ENCODE measurements around the gene SNORC. TPM values are rescaled to one million over a fixed set of nuclear protein-coding genes. Genes with fewer than 3 reads are reported as not detected.
A peak's percentile ranks its signal among the peaks of the same experiment; 100 is the strongest.

SNORC gene
- total and polyA plus RNA-seq, 2 of the 13 experiments (the other 11 are each of a cell fraction or from before 2014, with no cell fraction given) = 59.1 to 86.1 TPM

DNA sequence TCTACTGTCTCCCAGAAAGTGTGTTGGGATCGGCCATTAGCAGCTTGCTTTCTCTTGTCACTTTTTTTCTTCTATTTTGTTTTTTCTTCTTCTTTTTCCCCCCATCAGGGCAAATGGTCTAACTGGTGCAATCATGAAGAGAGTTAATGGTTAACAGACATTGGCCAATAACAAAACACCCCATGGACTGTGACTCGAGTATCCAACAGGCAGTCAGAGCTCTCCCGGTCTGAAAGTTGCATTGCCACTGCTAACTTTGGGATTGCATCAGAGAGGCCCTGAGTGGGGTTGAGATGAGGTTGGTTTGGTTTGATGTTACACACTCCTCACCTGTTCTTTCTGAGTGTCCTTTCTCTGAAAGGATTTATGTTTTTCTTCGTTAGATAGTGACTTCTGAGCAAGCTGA is 12.9 kb upstream of the SNORC start (continued):
- TF ChIP-seq ZNF318 (CRISPR knock-in tag; IDR thresholded peaks at IDR 0.05) = no peak
- peak; percentile 74 for TF ChIP-seq PPARG (CRISPR knock-in tag; conservative IDR thresholded peaks at IDR 0.05)
- TF ChIP-seq, protein P1, sequence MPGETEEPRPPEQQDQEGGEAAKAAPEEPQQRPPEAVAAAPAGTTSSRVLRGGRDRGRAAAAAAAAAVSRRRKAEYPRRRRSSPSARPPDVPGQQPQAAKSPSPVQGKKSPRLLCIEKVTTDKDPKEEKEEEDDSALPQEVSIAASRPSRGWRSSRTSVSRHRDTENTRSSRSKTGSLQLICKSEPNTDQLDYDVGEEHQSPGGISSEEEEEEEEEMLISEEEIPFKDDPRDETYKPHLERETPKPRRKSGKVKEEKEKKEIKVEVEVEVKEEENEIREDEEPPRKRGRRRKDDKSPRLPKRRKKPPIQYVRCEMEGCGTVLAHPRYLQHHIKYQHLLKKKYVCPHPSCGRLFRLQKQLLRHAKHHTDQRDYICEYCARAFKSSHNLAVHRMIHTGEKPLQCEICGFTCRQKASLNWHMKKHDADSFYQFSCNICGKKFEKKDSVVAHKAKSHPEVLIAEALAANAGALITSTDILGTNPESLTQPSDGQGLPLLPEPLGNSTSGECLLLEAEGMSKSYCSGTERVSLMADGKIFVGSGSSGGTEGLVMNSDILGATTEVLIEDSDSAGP (CRISPR knock-in tag; IDR thresholded peaks at IDR 0.05; ENCODE audit: borderline replicate concordance) = no peak
- TF ChIP-seq BRD4 (CRISPR knock-in tag; IDR thresholded peaks at IDR 0.05) = no peak
- TF ChIP-seq ETS1 (CRISPR knock-in tag; IDR thresholded peaks at IDR 0.05) = no peak
- TF ChIP-seq ZNF333 (CRISPR knock-in tag; IDR thresholded peaks at IDR 0.05; ENCODE audit: borderline replicate concordance) = no peak
- TF ChIP-seq DNMT1 (CRISPR knock-in tag; IDR thresholded peaks at IDR 0.05) = no peak
- TF ChIP-seq FIP1L1 (IDR thresholded peaks at IDR 0.05; ENCODE audit: borderline replicate concordance, insufficient read depth, low read depth, low read length) = no peak
- no peak for TF ChIP-seq MLXIP (CRISPR knock-in tag; IDR thresholded peaks at IDR 0.05; ENCODE audit: borderline replicate concordance)
- no peak for TF ChIP-seq ZBTB38 (CRISPR knock-in tag; IDR thresholded peaks at IDR 0.05)
- no peak for TF ChIP-seq FOXA1 (IDR thresholded peaks at IDR 0.05)
- TF ChIP-seq FOXA1 (CRISPR knock-in tag; IDR thresholded peaks at IDR 0.05) = peak; percentile 65; the same call in 1 of the 2 replicates
- no peak for TF ChIP-seq SIN3A (IDR thresholded peaks at IDR 0.05; ENCODE audit: borderline replicate concordance, low read depth, low read length)
- TF ChIP-seq RARA (CRISPR knock-in tag; IDR thresholded peaks at IDR 0.05) = peak; percentile 86
- TF ChIP-seq ZFX (CRISPR knock-in tag; IDR thresholded peaks at IDR 0.05; ENCODE audit: low read depth) = peak; percentile 72
- TF ChIP-seq KDM2A (CRISPR knock-in tag; IDR thresholded peaks at IDR 0.05; ENCODE audit: borderline replicate concordance, low read depth) = peak; percentile 63; the same call in 1 of the 2 replicates
- TF ChIP-seq THAP11 (CRISPR knock-in tag; IDR thresholded peaks at IDR 0.05) = peak; percentile 86
